Activated T-cell treated with anti-CD3 and anti-CD28 coated beads for 1 hour (primary cell): ENCODE measurements around the gene CEACAM7.
"Not testable (repeated sequence)": the region's sequence is repeated elsewhere in the genome, so short reads cannot be mapped to it uniquely, and the experiment has no call there.

Experiments used
- DNase-seq: peaks from one replicate; pipeline ENCODE4 v3.0.0-alpha.2; 2020; ENCODE audit warnings: low read depth

The CEACAM7 gene

DNA sequence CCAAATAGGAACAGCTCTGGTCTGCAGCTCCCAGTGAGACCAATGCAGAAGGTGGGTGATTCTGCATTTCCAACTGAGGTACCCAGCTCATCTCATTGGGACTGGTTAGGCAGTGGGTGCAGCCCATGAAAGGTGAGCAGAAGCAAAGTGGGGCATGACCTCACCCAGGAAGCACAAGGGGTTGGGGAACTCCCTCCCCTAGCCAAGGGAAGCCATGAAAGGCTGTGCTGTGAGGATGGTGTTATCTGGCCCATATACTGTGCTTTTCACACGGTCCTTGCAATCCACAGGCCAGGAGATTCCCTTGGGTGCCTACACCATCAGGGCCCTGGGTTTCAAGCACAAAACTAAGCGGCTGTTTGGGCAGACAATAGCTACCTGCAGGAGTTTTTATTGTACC, 31.3 kb downstream of the CEACAM7 start:
- not testable (repeated sequence) for DNase-seq

DNA sequence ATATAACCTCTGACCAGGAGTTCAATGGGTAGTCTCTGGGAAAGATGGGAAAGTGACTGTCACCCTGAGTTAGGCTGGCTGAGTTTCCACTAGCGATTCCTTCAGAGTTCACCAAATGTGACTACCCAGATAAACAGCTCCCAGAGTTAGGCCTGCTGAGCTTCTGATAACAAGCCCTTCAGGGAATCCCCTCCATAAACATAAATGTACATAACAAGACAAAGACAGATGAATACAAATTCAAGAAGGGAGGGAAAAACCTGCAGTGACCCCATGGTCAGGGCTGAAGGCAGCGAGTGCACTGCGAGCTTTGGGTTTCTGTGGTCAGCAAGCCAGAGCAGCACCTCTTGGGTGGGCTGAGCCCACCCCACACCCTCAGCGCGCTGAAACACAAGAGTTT, 35.8 kb downstream of the CEACAM7 start:
- DNase-seq, result no peak

DNA sequence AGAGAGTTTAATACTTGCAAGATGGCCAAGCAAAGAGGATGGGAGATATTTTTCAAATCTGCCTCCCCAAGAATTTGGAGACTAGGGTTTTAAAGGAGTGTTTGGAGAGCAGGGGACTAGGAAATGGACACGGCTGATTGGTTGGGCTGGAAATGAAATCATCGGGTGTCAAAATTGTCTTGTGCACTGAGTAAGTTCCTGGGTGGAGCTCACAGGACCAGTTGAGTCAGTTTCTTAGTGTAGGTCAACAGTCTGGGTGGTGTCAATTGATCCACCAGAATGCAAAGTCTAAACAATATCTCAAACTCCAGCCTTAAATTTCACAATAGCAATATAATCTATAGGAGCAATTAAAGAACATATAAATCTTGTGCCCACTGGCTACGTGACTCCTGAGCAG, 38.2 kb downstream of the CEACAM7 start:
- DNase-seq, result no peak

DNA sequence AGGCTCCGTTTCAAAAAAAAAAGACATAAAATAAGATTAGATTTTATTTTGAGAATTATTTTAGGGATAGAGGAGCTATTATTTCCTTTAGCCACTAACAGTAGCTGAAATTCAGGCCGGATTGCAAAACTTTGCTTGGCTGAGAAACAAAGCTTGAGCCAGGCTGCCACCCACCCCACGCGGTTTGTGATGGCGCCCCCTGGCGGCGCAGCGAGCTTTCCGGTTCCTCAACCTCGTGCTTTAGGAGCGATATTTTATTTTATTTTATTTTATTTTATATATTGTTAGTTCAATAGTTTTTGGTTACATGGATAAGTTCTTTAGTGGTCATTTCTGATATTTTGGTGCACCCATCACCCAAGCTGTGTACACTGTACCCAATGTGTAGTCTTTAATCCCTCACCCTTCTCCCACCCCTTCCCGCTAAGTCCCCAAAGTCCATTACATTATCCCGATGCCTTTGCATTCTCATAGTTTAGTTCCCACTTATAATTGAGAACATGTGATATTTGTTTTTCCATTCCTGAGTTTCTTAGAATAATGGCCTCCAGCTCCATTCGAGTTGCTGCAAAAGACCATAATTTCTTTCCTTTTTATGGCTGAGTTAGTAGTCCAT, 41.4 kb downstream of the CEACAM7 start:
- DNase-seq, result peak; percentile 35

DNA sequence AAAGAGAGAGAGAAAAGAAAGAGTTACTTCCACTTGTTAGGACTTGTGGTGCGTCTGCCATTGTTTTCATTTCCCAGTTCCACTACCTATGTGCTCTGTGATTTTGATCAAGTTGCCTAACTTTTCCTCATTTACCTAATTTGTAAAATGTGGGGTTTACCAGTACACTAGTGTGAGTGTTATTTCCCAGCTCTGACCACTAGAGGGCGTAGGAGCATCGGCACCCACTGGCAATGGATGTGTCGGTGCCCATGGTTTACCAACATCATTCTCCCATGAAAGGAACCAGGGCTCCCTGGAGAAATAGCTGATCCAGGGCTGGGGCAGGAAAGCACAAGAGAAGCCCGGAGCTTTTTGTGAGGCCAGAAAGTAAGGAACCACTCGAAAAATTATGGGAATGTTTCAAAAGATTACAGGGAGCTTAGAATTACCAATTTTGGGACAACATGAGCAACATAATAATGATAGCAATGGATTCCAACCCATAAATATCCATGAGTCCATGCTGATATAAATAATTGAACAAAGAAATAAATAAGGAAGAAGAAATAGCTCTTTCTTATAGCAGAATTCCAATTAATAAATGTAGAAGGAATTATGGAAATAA, 46.1 kb downstream of the CEACAM7 start:
- DNase-seq, result peak; percentile 66

DNA sequence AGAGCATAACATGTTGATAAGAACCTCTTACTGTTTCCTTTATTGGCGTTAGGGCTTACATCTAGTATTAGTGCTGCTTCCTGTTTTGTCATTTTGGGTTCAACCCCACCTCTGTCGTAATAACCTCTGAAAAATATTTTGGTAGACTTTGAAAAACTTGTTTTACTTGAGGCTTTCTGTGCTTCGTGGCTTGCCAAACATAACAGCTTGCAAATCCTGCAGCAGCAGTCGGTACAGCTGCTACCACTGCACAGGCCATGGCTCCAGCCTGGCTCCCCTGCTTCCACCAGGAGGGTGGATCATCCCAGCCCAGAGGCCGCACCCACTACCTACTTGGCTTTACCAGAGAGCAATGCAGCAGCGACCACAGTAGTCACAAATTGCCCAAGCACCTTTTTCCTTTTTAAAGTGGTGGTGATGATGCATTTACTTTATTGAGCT, 49.4 kb downstream of the CEACAM7 start:
- no peak for DNase-seq

DNA sequence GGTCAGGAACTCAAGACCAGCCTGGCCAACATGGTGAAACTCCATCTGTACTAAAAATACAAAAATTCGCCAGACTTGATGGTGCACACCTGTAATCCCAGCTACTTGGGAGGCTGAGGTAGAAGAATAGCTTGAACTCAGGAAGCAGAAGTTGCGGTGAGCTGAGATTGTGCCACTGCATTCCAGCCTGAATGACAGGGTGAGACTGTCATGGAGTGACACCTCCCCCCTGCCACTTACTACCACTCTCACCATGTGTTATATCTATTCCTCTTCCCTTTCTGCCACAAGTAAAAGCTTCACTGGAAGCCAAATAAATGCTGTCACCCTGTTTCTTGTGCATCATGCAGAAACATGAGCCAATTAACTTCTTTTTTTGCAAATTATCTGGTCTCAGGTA, 50.6 kb downstream of the CEACAM7 start:
- DNase-seq, result no peak

DNA sequence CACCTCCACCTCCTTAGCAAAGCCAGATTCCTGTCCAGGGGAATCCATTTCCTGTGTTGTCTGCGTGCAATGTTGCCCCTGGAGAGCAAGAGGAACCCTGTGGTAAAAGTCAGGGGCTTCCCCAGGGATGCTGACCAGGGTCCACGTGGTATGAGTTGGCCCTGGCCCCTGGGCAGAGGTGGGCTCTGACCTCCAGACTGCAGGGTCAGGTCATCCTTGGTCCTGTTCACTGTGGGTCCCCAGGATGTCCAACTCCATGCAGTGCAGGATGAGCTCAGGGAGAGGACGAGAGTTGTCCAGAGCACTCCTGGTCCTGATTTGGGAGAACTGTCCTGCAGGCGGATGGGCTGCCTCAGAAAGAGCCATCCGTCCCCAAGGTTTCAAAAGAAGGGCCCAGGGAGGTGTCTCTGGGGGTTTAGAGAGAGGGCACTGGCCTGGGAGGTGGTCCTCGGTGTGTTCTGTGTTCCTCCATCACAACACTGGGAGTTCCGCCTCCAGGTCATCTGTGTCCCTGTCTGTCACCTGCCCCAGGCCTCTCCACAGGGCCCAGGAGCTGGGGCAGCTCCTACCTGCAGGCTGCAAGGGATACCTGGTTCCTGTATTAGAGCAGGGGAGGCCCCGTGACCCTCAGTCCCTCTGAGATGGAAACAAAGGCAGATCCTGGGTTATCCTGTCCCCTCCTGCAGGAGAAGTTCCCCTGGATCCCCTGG, 59.9 kb downstream of the CEACAM7 start:
- DNase-seq, result no peak

DNA sequence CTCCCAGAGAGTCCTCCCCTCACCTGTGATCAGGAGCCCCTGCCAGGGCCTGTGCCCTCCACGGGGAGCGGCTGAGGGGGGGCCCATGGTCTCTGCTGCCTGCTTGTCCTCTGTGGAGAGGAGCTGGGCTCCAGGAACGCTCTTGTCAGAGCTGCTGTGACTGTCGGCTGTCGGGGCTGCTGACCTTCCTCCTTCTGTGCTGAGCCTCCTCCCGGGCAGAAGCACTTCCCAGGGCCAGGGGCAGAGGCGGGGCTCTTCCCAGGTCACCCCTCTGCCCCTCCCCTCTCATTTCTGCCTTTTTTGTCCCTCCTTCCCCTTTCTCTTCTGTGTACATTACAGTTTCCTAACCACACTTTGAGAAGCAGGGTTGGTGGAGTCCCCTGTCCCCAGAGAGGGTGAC, 61.2 kb downstream of the CEACAM7 start, which contains the start of gene CEACAM4:
CEACAM4 (minus strand) TSS at position 198 of the 400 bp plus-strand sequence; CDS start at position 87, 111 bp downstream.
- no peak for DNase-seq

DNA sequence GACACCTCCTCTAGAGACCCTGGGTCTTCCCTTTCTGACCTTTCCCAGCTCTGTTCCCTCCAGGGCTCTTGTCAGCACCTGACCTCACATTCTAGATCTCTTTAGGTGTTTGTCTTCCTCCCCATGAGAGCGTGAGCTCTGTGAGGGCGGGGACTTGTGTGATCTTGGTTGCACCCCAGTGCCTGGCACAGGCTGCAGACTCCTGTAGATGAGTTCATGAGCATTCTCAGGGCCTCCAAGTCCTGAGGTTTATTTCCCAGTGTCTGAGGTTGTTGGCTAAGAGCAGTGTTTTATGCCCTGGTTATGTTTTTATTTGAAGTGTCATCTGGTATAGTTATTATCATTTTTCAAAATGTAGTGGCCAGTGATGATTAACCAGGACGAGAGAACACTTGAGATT, 61.8 kb downstream of the CEACAM7 start:
- DNase-seq, result no peak

DNA sequence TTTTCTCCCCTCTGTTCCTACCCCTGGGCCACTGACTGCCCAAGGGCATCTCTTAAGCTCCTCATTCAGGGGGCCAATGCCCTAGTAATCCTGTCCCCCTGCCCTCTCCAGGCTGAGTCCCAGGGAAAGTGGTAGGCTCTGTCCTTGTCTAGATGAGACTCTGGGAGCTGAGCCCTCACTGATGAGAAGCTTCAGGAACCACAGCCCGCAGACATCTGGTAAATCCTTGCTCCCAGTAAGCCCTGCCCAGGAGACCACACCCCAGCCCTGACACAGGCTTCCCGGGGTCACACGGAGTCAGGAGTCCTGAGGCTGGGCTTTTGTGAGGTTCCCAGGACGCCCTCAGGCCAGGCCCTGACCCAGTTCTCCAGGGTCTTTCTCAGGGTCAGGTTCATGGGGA, 63.1 kb downstream of the CEACAM7 start:
- DNase-seq, result no peak

DNA sequence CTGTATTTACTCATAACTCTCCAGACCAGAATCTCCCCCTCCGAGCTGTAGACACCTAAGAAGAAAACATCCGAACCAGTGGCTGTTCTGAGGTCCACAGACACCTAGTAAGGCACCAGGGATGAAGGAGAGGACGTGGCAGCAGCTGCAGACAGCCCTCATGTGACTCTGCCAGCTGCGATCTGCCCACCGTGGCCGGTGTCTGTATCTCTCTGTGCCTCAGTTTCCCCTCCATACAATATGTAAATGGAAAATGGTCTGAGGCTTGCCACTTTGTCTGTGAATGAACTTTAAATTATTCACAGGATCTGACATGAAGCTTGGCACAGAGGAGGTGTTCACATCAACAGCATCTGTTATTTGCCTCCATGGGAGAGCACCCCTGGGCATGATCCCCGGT, 63.6 kb downstream of the CEACAM7 start:
- DNase-seq, result no peak

DNA sequence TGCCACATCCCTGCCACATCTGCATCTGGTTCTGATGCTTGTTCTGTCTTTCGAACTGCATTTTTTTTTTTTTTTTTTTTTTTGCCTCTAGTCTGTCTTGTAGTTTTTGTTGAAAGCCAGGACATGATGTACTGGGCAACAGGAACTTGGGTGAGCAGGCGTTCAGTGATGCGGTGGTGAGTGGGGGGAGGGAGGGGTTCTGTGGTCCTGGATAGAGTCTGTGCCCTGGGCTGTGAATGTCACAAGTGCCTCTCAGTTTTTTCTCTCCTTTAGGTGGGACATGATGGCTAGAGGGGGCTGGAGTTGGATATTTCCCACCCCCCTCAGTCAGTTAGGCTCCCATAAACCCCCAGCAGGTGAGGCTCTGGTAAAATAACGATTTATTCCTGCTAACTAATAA, 64.7 kb downstream of the CEACAM7 start:
- DNase-seq, result no peak
